HFFc6 (cell line): Measurements from ENCODE around the gene THOC1. TPM values are rescaled to one million over a fixed set of nuclear protein-coding genes. Genes with fewer than 3 reads are reported as not detected.

Experiments used
- DNase-seq: peaks from one replicate; pipeline ENCODE4 v3.0.0-alpha.2; 2018
- H3K27ac Mint-ChIP-seq: 2 replicates; pipeline ENCODE4 v1.8.0; 2020; ENCODE audit warnings: mild to moderate bottlenecking, mixed read lengths
- H3K27me3 Mint-ChIP-seq: 2 replicates; pipeline ENCODE4 v1.8.0; 2021; ENCODE audit warnings: mild to moderate bottlenecking, moderate library complexity, mixed read lengths; ENCODE audit not compliant: insufficient read depth
- H3K36me3 Mint-ChIP-seq: 2 replicates; pipeline ENCODE4 v1.8.0; 2021; ENCODE audit warnings: low read depth, mixed read lengths
- H3K4me1 Mint-ChIP-seq: 2 replicates; pipeline ENCODE4 v1.8.0; 2020; ENCODE audit warnings: low read depth, mixed read lengths
- H3K4me3 Mint-ChIP-seq: 2 replicates; pipeline ENCODE4 v1.8.0; 2020; ENCODE audit warnings: mild to moderate bottlenecking, moderate library complexity, mixed read lengths
- H3K9me3 Mint-ChIP-seq: 2 replicates; pipeline ENCODE4 v1.8.0; 2020; ENCODE audit warnings: mild to moderate bottlenecking, mixed read lengths
- CTCF ChIP-seq: fragments of 200-600 bp; sonication (generic); IDR thresholded peaks from 2 replicates; pipeline ENCODE4 v1.5.0; 2021; ENCODE audit warnings: antibody characterized with exemption, mild to moderate bottlenecking
- total RNA-seq, 6 experiments: library from RNA; stranded (reverse); fragmentation: NEBNext Ultra II Directional; extraction: Animal tissue kit (Norgen Biotek cat#: 25700); gene quantifications; 2 replicates in 1 of 6; 3 replicates in 5 of 6; pipeline ENCODE4 v1.2.3, GENCODE V29; 2021

The THOC1 gene
- total RNA-seq, 6 experiments from 2014 or later: 12.9 to 18.5 (median 16.4) TPM

DNA sequence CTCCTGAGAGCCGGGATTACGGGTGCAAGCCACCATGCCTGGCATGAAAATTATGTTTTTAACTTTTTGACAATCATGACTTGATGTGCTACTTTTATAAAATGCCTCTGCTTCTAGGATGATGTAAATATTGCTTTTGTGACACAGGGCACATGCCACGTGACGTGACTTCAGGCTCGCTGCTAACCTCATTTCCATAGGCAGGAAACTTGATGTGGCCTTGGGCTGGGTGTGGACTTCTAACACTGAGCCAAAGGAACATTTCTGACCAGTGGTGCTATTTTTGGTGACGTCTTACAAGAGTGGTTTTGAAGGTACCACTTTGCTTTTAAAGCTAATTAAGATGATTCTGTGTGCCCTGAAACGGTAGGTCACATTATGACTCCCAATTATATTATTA, 34.2 kb upstream of the THOC1 start:
- Mint-ChIP-seq H3K4me3 (no peak overlapping the region), H3K9me3 (no peaks in the 10 kb centered on the region), H3K27me3 (peaks cover 53% of the 10 kb centered on the region), H3K4me1 (no peaks in the 10 kb centered on the region), H3K27ac (no peak overlapping the region), H3K36me3 (no peaks in the 10 kb centered on the region)
- DNase-seq: no peak
- TF ChIP-seq CTCF: no peak

DNA sequence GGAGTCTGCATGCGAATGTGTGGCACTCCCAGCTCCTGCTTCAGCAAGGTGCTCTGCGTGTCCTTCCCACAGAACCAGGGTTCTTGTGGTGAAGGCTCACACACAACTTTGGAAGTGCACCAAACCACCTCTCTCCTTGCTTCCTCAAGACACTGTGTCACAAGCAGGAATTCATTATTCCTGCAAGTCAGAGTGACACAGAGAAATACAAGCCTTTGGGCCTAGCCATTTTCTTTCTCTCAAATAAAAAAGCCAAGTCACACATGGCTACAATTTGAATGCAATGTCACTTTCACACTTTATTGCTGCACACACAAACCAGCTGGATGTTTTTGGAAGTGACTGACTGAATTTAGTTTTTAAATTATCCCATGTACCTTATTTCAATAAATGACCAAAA, 30.1 kb upstream of the THOC1 start:
- Mint-ChIP-seq H3K27ac (no peak overlapping the region), H3K4me1 (no peaks in the 10 kb centered on the region), H3K9me3 (no peaks in the 10 kb centered on the region), H3K27me3 (peaks cover 56% of the 10 kb centered on the region), H3K36me3 (no peaks in the 10 kb centered on the region), H3K4me3 (no peak overlapping the region)
- TF ChIP-seq CTCF: no peak
- DNase-seq: no peak

GRCh38 chr18:295756-296490, 28.1 kb upstream of the THOC1 start:
- H3K27ac Mint-ChIP-seq: no peak overlapping the region
- H3K9me3 Mint-ChIP-seq: no peaks in the 10 kb centered on the region

GRCh38 chr18:294566-294965, 26.7 kb upstream of the THOC1 start:
- Mint-ChIP-seq H3K36me3 (no peaks in the 10 kb centered on the region), H3K4me1 (no peaks in the 10 kb centered on the region), H3K27ac (no peak overlapping the region), H3K4me3 (no peak overlapping the region), H3K9me3 (no peaks in the 10 kb centered on the region), H3K27me3 (peaks cover 61% of the 10 kb centered on the region)
- no peak for TF ChIP-seq CTCF
- no peak for DNase-seq

More at GRCh38 chr18:295756-296490, 28.1 kb upstream of the THOC1 start:
- Mint-ChIP-seq H3K4me1 (no peaks in the 10 kb centered on the region), H3K4me3 (no peak overlapping the region), H3K36me3 (no peaks in the 10 kb centered on the region), H3K27me3 (peaks cover 56% of the 10 kb centered on the region)
- DNase-seq: no peak
- no peak for TF ChIP-seq CTCF

DNA sequence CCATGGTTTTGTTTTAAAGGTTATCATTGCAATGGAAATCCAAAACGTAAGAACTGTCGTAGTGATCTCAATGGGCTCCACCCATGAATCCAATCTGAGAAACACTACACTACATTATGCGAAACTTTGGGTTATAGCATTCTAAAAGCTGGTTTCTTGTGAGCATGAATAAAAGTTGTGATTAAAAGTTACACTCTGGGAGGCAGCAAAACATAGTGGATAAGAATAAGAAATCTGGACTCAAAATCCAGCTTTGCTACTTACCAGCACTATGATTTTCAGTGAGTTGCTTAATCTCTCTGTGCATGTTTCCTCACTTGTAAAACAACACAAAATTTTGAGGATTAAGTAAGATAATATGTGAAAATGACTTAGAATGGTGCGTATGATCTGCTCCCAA, 25.7 kb upstream of the THOC1 start:
- H3K27ac Mint-ChIP-seq: no peak overlapping the region
- H3K27me3 Mint-ChIP-seq: peaks cover 62% of the 10 kb centered on the region
- peak; percentile 4 for DNase-seq
- TF ChIP-seq CTCF: peak; percentile 16; the same call in 1 of the 2 replicates
- no peak overlapping the region for H3K4me3 Mint-ChIP-seq
- H3K4me1 Mint-ChIP-seq: no peaks in the 10 kb centered on the region
- H3K36me3 Mint-ChIP-seq: no peaks in the 10 kb centered on the region
- no peaks in the 10 kb centered on the region for H3K9me3 Mint-ChIP-seq
